HepG2 (cell line): ENCODE data around the gene ARHGAP9. TPM values are rescaled to one million over a fixed set of nuclear protein-coding genes. Genes with fewer than 3 reads are reported as not detected.
A peak's percentile ranks its signal among the peaks of the same experiment; 100 is the strongest.

Source experiments
- CREBL2 ChIP-seq: sonication (generic); formaldehyde crosslinking; IDR thresholded peaks from 2 replicates; pipeline ENCODE4 v1.8.1; 2023; ENCODE audit warnings: missing genetic modification reagents, mild to moderate bottlenecking, borderline replicate concordance
- DNMT1 ChIP-seq: sonication (generic); formaldehyde crosslinking; IDR thresholded peaks from 2 replicates; pipeline ENCODE4 v1.5.1; 2020; ENCODE audit warnings: mild to moderate bottlenecking, missing genetic modification reagents
- DRAP1 ChIP-seq: IDR thresholded peaks from 2 replicates; pipeline ENCODE4 v1.6.1; 2016; ENCODE audit warnings: missing genetic modification reagents, missing compliant biosample characterization
- GZF1 ChIP-seq: sonication (generic); formaldehyde crosslinking; IDR thresholded peaks from 2 replicates; pipeline ENCODE4 v1.5.1; 2020; ENCODE audit warnings: mild to moderate bottlenecking, missing genetic modification reagents
- HDAC1 ChIP-seq: sonication (generic); formaldehyde crosslinking; IDR thresholded peaks from 2 replicates; pipeline ENCODE4 v1.5.1; 2020; ENCODE audit warnings: mild to moderate bottlenecking, missing genetic modification reagents
- HOXA3 ChIP-seq: sonication (generic); formaldehyde crosslinking; IDR thresholded peaks from 2 replicates; pipeline ENCODE4 v1.5.0; 2020; ENCODE audit warnings: missing genetic modification reagents
- IRF1 ChIP-seq: sonication (generic); formaldehyde crosslinking; IDR thresholded peaks from 2 replicates; pipeline ENCODE4 v1.4.0; 2020; ENCODE audit warnings: low read depth, mild to moderate bottlenecking, missing genetic modification reagents
- JUND ChIP-seq: sonication (generic); formaldehyde crosslinking; IDR thresholded peaks from 2 replicates; pipeline ENCODE4 v1.8.0; 2022; ENCODE audit warnings: mild to moderate bottlenecking, missing genetic modification reagents
- MAF1 ChIP-seq: sonication (generic); formaldehyde crosslinking; IDR thresholded peaks from 2 replicates; pipeline ENCODE4 v1.5.0; 2020; ENCODE audit warnings: missing genetic modification reagents, borderline replicate concordance
- NCOA1 ChIP-seq: sonication (generic); formaldehyde crosslinking; IDR thresholded peaks from 2 replicates; pipeline ENCODE4 v1.9.0; 2021; ENCODE audit warnings: missing genetic modification reagents
- PHF21A ChIP-seq: sonication (generic); formaldehyde crosslinking; IDR thresholded peaks from 2 replicates; pipeline ENCODE4 v1.5.0; 2020; ENCODE audit warnings: mild to moderate bottlenecking, missing genetic modification reagents
- PPARG ChIP-seq: conservative IDR thresholded peaks from 2 replicates; pipeline ENCODE4 v1.6.1; 2016; ENCODE audit warnings: missing biosample characterization, missing genetic modification reagents
- PRMT3 ChIP-seq: sonication (generic); formaldehyde crosslinking; IDR thresholded peaks from 2 replicates; pipeline ENCODE4 v1.8.1; 2022; ENCODE audit warnings: low read depth, mild to moderate bottlenecking, moderate library complexity, missing genetic modification reagents, borderline replicate concordance
- RBAK ChIP-seq: sonication (generic); formaldehyde crosslinking; IDR thresholded peaks from 2 replicates; pipeline ENCODE4 v1.5.1; 2020; ENCODE audit warnings: mild to moderate bottlenecking, missing genetic modification reagents
- RFX3 ChIP-seq: IDR thresholded peaks from 2 replicates; pipeline ENCODE4 v1.6.1; 2016; ENCODE audit warnings: missing biosample characterization, missing genetic modification reagents
- SALL1 ChIP-seq: sonication (generic); formaldehyde crosslinking; IDR thresholded peaks from 2 replicates; pipeline ENCODE4 v1.8.0; 2022; ENCODE audit warnings: mild to moderate bottlenecking, missing genetic modification reagents
- SP2 ChIP-seq: sonication (generic); formaldehyde crosslinking; IDR thresholded peaks from 2 replicates; pipeline ENCODE4 v1.5.1; 2020; ENCODE audit warnings: mild to moderate bottlenecking, missing genetic modification reagents
- SRSF4 ChIP-seq: fragments of 200-400 bp; formaldehyde crosslinking; IDR thresholded peaks from one replicate; pipeline ENCODE4 v1.6.1; 2018; ENCODE audit warnings: mild to moderate bottlenecking, low read depth, low read length, moderate library complexity; ENCODE audit not compliant: poor library complexity, severe bottlenecking
- ZFP91 ChIP-seq: sonication (generic); formaldehyde crosslinking; IDR thresholded peaks from 2 replicates; pipeline ENCODE4 v1.9.0; 2022; ENCODE audit warnings: missing genetic modification reagents, mild to moderate bottlenecking, borderline replicate concordance
- ZHX1 ChIP-seq: sonication (generic); formaldehyde crosslinking; IDR thresholded peaks from 2 replicates; pipeline ENCODE4 v1.8.1; 2022; ENCODE audit warnings: low read depth, mild to moderate bottlenecking, missing genetic modification reagents
- ZNF124 ChIP-seq: sonication (generic); formaldehyde crosslinking; IDR thresholded peaks from 2 replicates; pipeline ENCODE4 v1.4.0; 2020; ENCODE audit warnings: missing genetic modification reagents
- ZNF251 ChIP-seq: sonication (generic); formaldehyde crosslinking; IDR thresholded peaks from 2 replicates; pipeline ENCODE4 v1.9.0; 2021; ENCODE audit warnings: mild to moderate bottlenecking, missing genetic modification reagents
- ZNF326 ChIP-seq: sonication (generic); formaldehyde crosslinking; IDR thresholded peaks from 2 replicates; pipeline ENCODE4 v1.4.0; 2020; ENCODE audit warnings: missing genetic modification reagents, borderline replicate concordance
- ZNF343 ChIP-seq: sonication (generic); formaldehyde crosslinking; IDR thresholded peaks from 2 replicates; pipeline ENCODE4 v1.4.0; 2020; ENCODE audit warnings: mild to moderate bottlenecking, missing genetic modification reagents
- ZNF564 ChIP-seq: sonication (generic); formaldehyde crosslinking; IDR thresholded peaks from 2 replicates; pipeline ENCODE4 v1.8.1; 2023; ENCODE audit warnings: mild to moderate bottlenecking, missing genetic modification reagents
- ZNF629 ChIP-seq: sonication (generic); formaldehyde crosslinking; conservative IDR thresholded peaks from 2 replicates; pipeline ENCODE4 v1.5.0; 2020; ENCODE audit warnings: missing genetic modification reagents
- ZNF747 ChIP-seq: sonication (generic); formaldehyde crosslinking; IDR thresholded peaks from 2 replicates; pipeline ENCODE4 v1.8.1; 2023; ENCODE audit warnings: missing genetic modification reagents, mild to moderate bottlenecking, borderline replicate concordance
- polyA plus RNA-seq, 8 experiments: library from polyadenylated mRNA; depleted of rRNA in 3 of 8; stranded (reverse) in 7 of 8; unstranded in 1 of 8; fragments of >200 nt; fragmentation: Illumina TruSeq in 4 of 8; extraction: Trizol in 4 of 8; gene quantifications; 2 replicates each; pipeline versions ENCODE4 v1.2.1 to v1.2.3, GENCODE V29; 2011 to 2016; ENCODE audit warnings: low read depth in 4 of 8, missing spikeins in 1 of 8, mixed read lengths in 1 of 8; ENCODE audit not compliant: insufficient read depth in 1 of 8
- total RNA-seq, 5 experiments: library from RNA; depleted of rRNA; stranded (reverse); fragments of >200 nt; fragmentation: Illumina TruSeq; extraction: Trizol; gene quantifications; 2 replicates each; pipeline ENCODE4 v1.2.3, GENCODE V29; 2016; ENCODE audit warnings: low read depth in 1 of 5

The ARHGAP9 gene
- total and polyA plus RNA-seq, 2 of the 13 experiments (the other 11 are each of a cell fraction or from before 2014, with no cell fraction given) = 0.18 to 1.2 TPM

- TF ChIP-seq HDAC1 (CRISPR knock-in tag) (peak; percentile 97), ZFP91 (CRISPR knock-in tag) (peak; percentile 72), HOXA3 (CRISPR knock-in tag) (peak; percentile 94), ZNF747 (CRISPR knock-in tag) (peak; percentile 95; the same call in 1 of the 2 replicates), ZNF343 (CRISPR knock-in tag) (peak; percentile 87), JUND (peak; percentile 83), RBAK (no peak), SRSF4 (no peak), ZNF326 (CRISPR knock-in tag) (no peak), NCOA1 (peak; percentile 89; the same call in 1 of the 2 replicates), DNMT1 (CRISPR knock-in tag) (no peak), ZNF564 (peak; percentile 77), RFX3 (CRISPR knock-in tag) (no peak), IRF1 (CRISPR knock-in tag) (no peak), DRAP1 (CRISPR knock-in tag) (peak; percentile 54), ZNF124 (peak; percentile 90), PHF21A (CRISPR knock-in tag) (peak; percentile 99), ZNF629 (no peak; the same call in 1 of the 2 replicates), MAF1 (CRISPR knock-in tag) (no peak), PRMT3 (CRISPR knock-in tag) (no peak), SALL1 (CRISPR knock-in tag) (peak; percentile 99), ZHX1 (CRISPR knock-in tag) (peak; percentile 86), CREBL2 (CRISPR knock-in tag) (no peak), PPARG (peak; percentile 95), GZF1 (no peak), ZNF251 (CRISPR knock-in tag) (no peak), SP2 (CRISPR knock-in tag) (peak; percentile 34; the same call in 1 of the 2 replicates)
Observed at GRCh38 chr12:57451233-57451778, 28.4 kb downstream of the ARHGAP9 start (continued).
